A549 treated with RU486 at 1 μM for 4 hours (cell line): ENCODE measurements around the gene NAALAD2. TPM values are rescaled to one million over a fixed set of nuclear protein-coding genes. Genes with fewer than 3 reads are reported as not detected.

Experiments
- total RNA-seq: library from RNA; stranded (reverse); fragments of 200-300 nt; extraction: Qiagen RNA extraction; gene quantifications from 5 replicates; pipeline ENCODE4 v1.2.3, GENCODE V29; 2022; ENCODE audit warnings: low read depth

The NAALAD2 gene
- total RNA-seq, result not detected in 5 replicates

GRCh38 chr11:90134478-90135003 is at the start of gene NAALAD2:
NAALAD2 (plus strand) TSS chr11:90134663; CDS start chr11:90134759, 96 bp downstream.

DNA sequence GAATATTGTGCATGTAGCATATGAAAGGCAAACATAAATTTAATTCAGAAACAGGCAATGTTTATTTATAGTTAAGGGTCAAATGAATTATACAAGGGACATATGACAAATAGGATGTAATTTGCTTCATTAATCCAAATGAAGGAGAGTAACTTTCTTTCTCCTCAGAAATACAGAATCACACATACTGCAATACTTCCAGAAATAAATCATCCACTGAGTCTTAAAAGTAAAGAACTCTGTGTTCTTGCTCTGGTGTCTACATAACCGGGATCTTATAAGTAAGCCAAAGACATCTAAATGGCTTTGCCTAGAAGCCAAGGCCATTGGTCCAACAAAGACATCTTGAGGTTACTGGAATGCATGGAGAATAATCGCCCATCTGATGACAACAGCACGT is 48.8 kb upstream of the NAALAD2 start, which contains the start of gene UBTFL1:
UBTFL1 (plus strand) TSS at position 301 of the 400 bp plus-strand sequence; CDS start at position 301, 0 bp downstream.

DNA sequence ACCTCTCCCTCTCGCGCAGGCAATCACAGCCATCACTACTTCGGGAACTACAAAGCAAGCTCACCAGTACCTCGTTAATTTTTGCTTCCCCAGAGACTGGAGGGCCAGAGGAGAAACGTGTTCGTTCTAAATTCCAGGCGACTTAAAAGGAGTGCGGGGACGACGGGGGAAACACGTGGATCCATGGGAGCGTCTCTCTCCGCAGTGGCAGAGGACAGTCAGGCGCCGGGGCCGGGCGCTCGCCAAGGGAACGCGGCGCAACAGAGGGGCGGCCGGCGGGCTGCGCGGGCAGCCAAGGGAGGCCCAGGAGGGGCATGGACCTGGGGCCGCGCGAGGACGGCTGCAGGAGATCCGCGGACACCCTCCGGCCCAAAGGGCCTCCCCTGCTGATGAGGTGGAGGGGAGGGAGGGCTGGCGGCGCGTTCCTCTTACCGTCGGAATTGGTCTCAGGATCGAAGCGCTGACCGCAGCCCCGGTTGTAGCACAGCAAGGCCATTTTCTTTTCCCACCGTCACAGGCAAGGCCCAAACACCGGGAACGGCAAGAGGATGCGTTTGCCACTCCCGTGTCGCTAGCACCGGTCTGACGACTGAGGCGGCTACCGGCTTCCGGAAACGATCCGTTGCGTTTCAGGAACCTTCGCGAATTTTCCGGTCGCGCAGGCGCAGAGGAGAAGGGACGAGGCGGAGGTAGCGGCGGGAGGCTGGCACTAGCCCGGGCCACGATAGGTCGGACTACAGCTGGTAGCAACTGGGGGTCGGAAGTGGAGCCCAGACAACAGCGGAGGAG is 88.2 kb downstream of the NAALAD2 start, which contains the start of gene CHORDC1:
CHORDC1 (minus strand) TSS at position 591 of the 789 bp plus-strand sequence; CDS start at position 496, 95 bp downstream.

Other genes with a start within 250 kb of the NAALAD2 start
- 0.05 TPM in 1 of 5 replicates, not detected in the others for gene TRIM49D1, start 212.4 kb upstream of the NAALAD2 start, total RNA-seq
- not detected in 5 replicates for gene TRIM49D2, start 210.6 kb upstream of the NAALAD2 start, total RNA-seq
- gene TRIM64, start 168.6 kb upstream of the NAALAD2 start, total RNA-seq, result not detected in 5 replicates
- gene TRIM49C, start 103.6 kb upstream of the NAALAD2 start, total RNA-seq, result not detected in 5 replicates
- gene UBTFL1, start 48.7 kb upstream of the NAALAD2 start, total RNA-seq, result not detected in 5 replicates
- 68.2 to 107 TPM (median 102 TPM) in 5 replicates for gene CHORDC1, start 88.4 kb downstream of the NAALAD2 start, total RNA-seq